Midbrain (tissue), 1 donor: Measurements from ENCODE around the gene CDKN2B-AS1.

Source experiments
- DNase-seq: peaks from one replicate; lab custom pipeline; 2025; lab: John Stamatoyannopoulos, UW

The CDKN2B-AS1 gene

DNA sequence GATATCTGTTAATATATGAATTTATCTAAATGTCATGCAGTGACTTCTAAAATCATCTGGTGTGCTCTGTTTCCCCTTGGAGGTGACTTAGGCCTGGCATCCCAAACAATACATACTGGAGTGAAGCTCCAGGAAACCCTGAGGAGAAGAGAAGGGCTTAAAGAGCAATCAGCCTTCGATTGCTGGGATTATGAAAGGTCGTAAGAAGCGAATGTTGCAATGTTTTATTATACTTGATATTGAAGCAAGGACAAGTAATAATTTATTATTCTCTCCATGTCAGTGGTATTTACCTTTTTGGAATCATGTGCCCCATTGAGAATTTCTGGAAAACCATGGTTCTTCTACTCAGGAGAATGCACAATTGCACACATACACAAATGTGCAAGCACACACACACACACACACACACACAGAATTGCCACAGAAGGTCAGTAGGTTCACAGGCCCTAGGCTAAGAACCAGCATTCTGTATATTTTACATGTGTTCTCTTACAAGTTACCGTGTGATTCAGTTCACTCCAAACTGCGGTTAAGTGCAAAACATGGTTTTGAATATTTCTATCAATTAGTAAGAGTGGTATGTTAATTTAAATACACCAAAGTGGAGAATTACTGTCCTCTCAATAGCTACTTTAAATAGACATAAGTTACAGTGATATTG, 93.6 kb downstream of the CDKN2B-AS1 start:
- no peak for DNase-seq

DNA sequence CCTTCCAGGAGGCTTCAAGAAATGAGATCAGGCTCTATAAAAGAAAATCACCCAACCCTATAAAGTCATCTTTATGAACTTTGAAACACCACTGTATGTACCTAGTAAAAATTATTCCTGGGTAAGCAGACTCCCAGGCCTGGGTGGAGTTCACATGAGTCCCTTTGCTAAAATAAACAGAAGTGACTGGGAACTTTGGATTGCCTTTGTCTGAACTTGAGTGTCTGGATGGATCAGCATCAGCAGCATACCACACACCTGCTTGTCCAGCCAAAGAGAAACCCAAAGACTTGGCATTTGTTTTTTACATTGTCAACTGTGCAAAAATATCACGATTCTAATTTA, 94.1 kb downstream of the CDKN2B-AS1 start:
- no peak for DNase-seq

DNA sequence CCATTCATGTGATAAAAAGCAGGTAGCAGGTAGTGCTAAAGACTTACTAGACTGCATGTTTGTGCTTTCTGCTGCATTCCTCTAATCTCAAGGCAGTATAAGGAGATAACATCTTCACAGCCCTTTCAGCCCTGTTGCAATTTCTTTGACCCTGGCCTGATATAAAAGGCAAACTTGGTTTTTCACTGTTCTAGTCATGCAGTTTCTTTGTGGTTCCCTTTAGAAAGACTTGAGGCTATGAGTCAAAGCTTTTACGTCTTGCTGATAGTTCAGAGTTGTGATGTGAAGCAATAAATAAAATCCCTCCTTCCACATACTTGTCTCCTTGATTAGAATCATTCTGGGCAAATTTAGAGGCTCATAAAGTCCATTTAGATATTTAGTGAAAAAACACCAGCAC, 103.1 kb downstream of the CDKN2B-AS1 start:
- DNase-seq, result no peak

DNA sequence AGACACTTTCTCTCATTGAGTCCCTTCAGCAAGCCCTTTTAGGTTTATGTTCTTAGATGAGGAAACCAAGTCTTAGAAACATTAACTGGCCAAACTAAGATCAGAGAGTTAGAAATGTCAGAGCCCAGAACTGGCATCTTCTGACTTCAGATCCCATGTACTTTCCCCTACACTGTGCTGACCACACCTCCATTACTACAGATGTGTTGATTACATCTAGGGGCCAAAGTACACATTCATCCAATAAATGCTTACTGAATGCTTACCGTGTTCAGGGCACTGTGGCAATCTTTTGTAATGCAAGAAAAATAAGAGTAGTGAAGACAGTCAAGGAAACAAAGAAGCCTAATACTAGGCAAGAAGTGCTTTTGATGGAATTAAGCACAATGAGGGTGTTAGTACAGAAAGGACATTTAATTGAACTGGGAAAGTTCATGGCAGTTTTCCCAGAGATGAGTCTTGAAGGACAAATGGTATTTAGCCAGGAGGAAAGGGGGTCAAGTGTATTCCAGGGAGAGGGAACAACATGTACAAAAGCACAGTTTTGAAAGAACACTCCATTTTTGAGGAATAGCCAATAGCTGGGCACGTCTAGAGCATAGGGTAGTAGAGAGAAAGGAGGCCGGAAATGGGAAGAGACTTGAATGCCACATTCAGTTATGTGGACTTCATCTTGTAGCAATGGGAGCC, 104.2 kb downstream of the CDKN2B-AS1 start:
- peak; percentile 31 for DNase-seq

DNA sequence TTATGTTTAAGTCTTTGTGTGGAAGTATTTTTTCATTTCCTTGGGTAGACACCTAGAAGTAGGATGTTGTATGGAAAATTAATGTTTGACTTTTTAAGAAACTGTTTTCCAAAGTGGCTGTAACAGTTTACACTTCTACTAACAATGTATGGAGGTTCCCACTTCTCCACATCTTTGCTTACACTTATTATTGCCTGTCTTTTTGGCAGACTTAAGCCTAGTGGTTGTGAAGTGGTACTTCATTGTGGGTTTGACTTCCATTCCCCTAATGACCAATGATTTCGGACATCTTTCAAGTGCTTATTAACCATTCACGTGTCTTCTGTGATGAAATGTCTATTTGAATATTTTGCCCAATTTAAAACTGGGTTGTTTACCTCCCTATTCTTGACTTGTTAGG, 106.0 kb downstream of the CDKN2B-AS1 start:
- DNase-seq, result no peak

DNA sequence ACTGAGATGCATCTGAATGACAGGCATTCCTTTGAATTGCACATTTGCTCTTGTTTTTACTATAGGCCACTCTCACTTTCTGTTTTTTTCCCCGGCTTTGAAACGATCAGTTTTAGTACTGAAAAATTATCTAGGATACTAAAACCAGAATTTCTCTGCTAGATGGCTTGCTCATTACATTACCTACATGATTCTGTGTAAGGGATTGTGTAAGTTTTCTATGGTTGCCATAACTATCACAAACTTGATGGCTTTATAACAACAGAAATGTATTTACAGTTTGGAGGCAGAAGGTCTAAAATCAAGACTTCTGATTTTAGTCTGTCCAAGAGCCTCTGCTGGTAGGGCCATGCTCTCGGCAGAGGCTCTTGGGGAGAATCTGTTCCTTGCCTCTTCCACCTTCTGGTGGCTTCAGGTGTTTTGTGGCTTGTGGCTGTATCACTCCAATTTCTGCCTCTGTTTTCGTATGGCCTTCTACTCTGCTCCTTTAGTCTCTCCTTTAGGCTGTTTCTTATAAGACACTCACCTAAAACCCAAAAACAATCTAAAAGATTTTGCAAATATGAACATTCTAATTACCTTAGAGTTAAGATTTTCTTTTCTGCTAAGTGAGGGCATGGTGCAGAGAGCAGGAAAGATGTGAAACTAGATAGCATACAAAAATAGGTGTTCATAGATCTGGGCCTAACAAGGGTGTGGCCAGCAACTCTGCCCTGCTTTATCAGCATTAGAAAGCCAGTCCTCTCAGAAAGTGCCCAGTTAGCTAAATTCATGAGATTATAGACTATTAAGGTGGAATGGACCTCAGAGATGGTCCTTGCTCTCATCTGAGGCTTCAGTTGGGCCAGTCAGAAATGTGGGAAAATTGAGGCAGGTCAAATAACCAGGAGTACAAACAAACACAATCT, 107.8 kb downstream of the CDKN2B-AS1 start:
- no peak for DNase-seq

DNA sequence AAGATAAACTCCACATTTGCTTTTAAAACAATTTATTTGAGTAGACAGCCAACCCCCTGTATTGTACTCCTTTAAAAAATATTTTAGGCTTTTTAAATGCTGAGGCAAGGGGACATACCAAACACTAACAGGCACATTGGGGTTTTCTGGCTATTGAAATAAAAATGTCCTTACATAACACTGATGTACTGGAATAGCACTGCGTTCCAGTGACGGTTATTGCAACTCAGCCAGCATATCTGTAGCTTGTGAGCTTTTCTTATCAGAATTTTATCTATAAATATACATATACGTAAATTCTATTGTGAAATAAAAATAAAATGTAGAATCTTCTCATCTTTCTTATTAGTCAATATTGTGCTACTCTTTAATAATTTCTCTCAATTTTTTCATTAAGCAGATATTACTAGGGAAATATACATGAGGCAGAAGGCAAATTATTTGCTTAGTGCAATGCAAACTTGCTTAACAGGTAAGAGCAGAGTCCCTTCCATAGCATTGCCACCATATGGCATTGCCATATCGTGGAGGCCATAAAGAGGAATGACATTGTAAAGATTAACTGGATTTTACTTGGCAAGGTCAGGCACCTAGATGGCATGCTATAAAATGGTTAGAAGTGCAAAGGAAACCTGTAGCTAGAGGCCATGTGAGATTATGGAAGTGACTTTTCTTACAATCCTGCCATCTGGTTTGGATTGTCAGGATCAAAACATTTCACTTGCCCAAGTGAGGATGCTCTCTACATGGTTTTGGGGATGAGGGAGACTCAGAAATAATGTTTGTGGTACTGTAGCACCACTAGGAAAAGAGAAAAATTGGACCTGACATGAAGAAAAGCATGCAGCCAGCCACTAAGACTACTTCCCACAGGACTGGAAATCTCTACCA, 109.3 kb downstream of the CDKN2B-AS1 start:
- no peak for DNase-seq

DNA sequence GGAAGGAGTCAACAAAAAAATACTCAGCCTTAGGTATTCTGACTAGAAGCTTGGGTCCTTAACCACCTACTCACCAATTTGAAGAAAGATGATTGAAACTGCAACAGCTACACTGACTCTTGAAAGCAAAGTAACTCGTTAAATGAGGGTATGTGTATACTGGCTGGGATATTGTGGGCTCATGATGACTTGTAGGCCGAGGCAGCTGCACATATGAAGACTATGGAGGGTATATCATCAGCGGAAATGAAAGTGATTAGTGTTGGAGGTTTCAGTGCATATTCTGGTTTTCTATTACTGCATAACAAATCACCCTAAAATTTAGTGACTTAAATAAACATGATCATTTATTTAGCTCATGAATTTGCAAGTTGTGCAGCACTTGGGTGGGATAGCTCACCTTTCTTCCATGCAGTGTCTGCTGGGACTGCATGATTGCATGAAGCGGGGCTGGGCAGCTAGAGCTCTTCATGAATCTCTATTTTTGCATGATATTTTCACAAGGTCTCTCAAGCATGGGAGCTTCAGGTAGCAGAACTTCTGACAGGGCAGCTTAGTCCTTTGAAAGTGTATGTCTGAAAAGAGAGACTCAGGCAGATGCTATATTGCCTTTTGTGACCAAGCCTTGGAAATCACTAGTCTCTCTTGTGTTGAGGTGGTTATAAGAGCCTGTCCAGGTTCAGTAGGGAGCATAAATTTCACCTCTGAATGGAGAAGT, 110.6 kb downstream of the CDKN2B-AS1 start:
- no peak for DNase-seq

DNA sequence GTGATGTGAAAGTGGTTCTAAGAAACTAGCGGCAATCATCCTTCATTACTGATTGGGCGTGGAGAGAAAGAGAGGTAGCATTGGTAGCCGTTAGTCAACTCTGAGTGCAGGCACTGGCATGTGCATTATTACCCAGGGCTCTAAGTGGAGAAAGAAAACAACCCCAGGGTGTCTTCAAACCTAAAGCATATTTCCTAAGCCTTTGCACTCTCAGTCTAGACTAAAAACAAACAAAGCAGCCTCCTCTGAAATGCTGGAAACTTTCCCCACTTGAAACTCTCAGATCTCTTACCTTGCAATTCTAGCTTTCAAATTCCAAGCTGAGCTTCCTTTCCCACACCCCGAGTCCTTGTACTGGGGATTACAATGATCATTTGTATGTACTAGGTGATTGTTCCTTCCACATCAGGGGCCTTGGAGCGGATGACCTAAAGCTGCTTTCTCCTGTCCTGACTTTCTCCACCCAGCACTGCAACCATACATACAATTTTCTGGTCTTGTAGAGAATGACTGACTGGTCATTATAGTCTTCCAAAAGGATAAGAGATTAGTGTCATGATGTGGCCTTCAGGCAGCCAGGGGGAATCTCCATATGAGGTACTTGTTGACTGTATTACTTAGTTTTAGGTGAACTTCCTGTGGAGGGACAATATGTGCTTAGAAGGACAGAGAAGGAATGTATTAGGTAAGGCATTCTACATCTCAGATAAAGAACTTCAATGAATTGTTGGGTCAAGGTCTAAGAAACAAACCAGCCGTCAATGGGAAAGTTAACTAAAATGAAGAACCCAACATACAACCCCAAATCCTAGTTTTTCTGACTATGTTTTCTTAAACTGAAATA, 112.8 kb downstream of the CDKN2B-AS1 start:
- no peak for DNase-seq

DNA sequence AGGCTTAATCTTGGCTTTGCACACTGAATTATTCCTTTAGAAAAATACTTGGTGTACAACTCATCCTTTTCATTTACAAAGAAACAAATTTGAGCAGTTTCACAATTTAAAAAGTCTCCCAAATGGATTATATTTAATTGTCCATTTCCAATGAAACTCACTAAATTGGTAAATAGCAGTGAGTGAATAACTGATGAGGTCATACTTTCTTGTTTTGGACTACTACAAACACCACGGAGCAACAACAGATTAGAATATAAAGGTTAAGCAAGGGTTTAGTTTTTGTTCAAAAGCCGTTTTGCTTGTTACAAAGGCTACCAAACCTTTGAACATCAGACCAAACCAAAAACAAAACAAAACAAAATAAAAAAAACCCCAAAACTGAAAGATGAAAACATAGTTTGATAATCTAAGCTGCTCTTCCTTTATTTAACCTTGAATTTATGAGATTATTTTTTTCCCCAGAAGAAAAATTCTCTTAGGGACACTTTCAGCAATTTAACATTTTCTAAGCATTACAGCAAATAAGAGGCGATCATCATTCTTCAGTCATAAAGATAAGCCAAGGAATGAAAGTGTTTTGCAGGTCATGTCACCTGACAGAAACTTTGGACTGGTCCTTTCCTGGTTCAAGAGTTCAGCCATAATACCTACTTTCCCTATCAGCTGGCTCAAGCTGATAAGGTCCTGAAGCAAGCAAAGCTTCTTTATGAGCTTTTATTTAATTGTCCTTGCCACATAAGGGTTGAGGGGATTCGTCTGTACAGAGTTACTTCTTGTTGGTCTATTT, 114.2 kb downstream of the CDKN2B-AS1 start:
- no peak for DNase-seq

DNA sequence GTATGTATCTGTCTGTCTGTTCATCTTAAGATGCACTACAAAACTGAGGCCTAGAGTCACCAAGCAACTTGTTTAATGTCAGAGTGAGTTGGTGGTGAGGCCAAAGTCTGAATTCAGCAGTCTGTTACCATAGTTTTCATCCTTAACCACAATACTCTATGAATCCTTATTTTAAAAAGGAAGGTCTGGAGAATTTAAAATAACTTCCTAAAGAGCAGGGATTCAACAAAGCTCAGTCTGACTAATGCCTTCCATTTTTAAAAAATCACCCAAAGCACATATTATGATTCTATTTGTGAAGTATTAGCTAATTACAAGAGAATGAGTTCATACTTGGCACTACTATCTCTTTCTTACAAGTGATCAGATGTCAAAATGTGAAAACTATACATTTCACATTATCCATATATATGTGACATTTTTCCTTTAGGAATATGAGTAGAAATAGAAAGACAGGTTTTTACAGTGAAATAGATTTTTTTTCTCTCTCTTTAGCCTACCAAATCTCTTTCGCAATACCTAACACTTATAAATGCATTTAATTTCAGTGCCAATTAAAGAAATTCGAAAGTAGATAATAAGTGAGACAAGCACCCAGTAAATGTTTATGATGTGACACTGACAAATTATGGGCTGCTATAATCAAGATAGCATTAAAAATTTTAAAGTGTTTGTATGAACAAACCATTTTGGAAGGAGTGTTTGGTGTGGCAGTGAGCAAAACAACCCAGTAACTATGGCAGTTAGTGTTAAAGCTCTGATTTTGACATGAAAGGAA, 116.8 kb downstream of the CDKN2B-AS1 start:
- no peak for DNase-seq

DNA sequence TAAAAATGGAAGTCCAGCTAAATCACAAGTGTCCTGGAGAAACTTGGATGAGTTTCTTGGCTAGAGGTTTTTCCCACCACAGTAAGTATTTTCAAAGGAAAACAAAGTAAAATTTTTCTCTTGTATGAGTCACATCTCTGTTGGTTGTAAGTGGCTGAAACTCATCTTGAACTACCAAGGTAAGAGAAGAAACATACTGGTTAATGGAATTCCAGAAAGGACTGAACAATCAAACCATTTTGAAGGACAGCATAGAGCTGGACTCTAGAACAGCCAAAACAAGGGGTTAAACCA, 117.3 kb downstream of the CDKN2B-AS1 start:
- DNase-seq, result no peak

DNA sequence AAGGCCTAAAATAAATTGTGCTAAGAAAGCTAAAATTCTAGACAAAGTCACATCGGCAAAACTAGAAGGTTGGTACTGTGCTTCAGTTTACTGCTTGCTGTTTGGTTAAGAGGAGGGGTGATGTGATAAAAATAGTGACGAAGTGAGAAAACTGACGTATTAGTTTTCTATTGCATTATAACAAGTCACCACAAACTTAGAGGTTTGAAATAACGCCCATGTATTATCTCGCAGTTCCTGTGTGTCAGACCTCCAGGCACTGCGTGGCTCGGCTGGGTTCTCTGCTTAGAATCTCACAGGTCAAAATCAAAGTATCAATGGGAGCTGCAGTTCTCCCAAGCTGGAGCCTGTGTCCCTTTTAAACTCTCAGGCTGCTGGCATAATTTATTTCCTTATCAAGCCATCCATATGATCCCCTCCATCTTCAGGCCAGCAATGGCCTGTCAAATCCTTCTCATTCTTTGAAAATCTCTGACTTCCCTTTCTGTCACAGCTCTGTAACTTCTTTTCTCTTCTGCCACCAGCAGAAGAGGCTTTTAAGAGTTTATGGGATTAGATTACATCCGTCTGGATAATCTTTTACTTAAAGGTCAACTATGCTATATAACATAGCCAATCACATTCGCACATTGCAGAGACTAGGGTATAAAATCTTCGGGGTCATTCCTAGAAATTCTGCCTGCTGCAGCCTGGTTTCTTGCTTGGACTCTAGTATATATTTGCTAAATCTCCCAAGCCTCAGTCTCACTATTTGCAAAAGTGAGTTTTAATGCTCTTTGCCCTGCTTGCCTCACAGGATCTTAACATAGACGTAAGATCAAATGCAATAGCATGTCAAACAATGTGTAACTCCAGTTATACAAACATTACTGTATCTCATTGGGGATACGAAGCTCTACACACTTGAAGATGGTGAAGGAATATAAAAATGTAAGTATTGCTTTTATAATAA, 118.6 kb downstream of the CDKN2B-AS1 start:
- DNase-seq, result no peak

DNA sequence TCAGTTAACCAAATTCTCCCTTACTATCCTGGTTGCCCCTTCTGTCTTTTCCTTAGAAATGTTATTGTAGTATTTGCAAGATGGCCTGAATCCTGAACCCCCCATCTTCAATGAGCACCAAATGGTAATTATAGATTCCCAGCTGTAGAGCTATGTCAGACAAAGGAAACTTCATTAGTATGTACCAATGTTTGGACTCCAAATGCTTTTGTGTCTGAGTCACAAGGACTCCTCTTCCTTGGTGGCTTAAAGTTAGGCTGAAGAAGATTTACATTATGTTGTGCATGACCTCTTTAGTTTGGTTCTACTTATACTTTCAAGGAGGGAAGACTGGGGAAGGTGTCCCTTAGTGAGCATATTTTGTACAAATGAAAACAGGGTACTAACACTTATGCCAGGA, 120.4 kb downstream of the CDKN2B-AS1 start:
- DNase-seq, result no peak

DNA sequence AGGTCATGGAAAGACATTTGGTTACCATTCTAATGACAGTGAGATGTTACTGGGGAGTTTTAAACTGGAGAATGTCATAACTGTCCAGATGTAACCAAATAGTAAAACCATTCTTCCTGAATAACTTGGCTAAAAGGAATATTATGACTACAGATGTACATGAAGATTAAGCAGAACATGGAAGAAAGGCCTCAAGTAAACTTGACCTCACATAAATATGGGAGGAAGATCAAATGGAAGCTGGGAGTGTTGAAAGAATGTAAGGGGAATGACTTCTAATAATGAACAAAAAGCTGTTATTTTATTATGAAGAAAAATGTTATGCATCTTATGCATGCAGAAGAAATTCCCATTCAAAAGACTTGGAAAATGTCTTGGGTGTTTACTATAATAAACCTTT, 122.2 kb downstream of the CDKN2B-AS1 start:
- DNase-seq, result no peak

DNA sequence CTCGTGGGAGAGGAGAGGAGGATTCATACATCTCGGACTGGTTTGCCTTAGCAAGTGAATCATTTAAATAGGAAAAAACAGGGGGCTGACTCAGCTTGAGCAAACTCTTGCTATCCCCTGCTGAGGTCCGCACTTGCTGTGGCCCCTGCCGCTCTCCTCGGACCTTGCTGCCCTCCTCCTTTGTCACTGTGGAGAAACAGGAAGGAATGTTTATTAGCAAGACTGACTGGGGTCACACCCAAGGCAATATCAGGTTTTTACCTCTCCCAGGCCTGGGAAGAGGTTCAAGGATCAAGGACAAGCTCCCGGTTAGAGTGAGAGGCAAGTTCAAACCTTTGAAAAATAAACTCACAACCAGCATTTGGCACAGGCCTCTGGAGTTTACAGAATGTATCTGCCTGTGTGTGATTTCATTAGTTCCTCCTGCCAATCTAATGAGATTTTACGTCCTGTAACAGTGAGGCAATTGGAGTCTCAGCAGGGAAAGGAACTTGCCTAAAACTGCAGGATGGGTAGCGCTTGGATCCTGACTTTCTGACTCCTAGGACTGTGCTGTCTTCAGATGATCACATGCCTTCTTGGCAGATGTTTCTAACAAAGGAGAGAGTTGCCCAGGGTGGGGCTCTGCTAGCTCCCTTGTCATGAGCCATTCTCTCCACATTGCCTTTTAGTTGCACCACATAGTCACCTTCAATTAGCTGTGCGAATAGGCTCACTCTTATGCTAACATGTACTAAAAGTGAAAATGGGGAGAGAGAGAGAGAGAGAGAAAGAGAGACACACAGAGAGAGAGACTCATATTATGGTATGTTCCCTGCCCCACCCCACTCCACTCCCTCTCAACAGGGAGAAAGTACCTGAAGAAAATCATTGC, 123.2 kb downstream of the CDKN2B-AS1 start:
- no peak for DNase-seq
